H1 (cell line): ENCODE measurements around the gene SOBP. TPM values are rescaled to one million over a fixed set of nuclear protein-coding genes. Genes with fewer than 3 reads are reported as not detected.

ENCODE experiments used
- CTCF ChIA-PET: fragments of 300-600 bp; sonication (Branson Sonifier 250); formaldehyde crosslinking; loops from one replicate; lab custom pipeline; 2021; ENCODE audit not compliant: partially characterized antibody; lab: Charles Lee
- POLR2A ChIA-PET: fragments of 300-600 bp; sonication (Branson Sonifier 250); formaldehyde crosslinking; loops from one replicate; lab custom pipeline; 2021; ENCODE audit warnings: inconsistent platforms; ENCODE audit not compliant: partially characterized antibody; lab: Charles Lee
- DNase-seq, 2 experiments: peaks; one replicate each; pipeline versions ENCODE4 v3.0.0 to v3.0.0-alpha.2; 2010 to 2022; ENCODE audit warnings: low spot score in 2 of 2, low read depth in 1 of 2, mixed read lengths in 1 of 2
- FAIRE-seq: peaks from 2 replicates; lab custom pipeline; 2011; peaks lifted over from hg19 to GRCh38; lab: Jason Lieb, UNC
- H2AFZ ChIP-seq: 2 replicates; pipeline ENCODE4 v1.8.1; 2012; ENCODE audit warnings: low read length, inconsistent platforms
- H2AK5ac ChIP-seq: 2 replicates; pipeline ENCODE4 v1.6.1; 2013; ENCODE audit warnings: low read depth, low read length
- H2BK120ac ChIP-seq: replicated peaks from 2 replicates; pipeline ENCODE3; 2013; ENCODE audit warnings: low read depth, low read length, inconsistent platforms
- H2BK12ac ChIP-seq: 2 replicates; pipeline ENCODE4 v1.6.1; 2013; ENCODE audit warnings: low read depth, low read length
- H2BK15ac ChIP-seq: 2 replicates; pipeline ENCODE4 v1.6.1; 2013; ENCODE audit warnings: low read length
- H2BK20ac ChIP-seq: 2 replicates; pipeline ENCODE4 v1.6.1; 2013; ENCODE audit warnings: low read length
- H2BK5ac ChIP-seq: 2 replicates; pipeline ENCODE4 v1.6.1; 2013; ENCODE audit warnings: low read depth, low read length
- H3K14ac ChIP-seq: 2 replicates; pipeline ENCODE4 v1.6.1; 2013; ENCODE audit warnings: inconsistent platforms; ENCODE audit not compliant: insufficient read length
- H3K18ac ChIP-seq: 2 replicates; pipeline ENCODE4 v1.6.1; 2013; ENCODE audit warnings: low read length; ENCODE audit errors: extremely low read depth
- H3K23ac ChIP-seq: 2 replicates; pipeline ENCODE4 v1.6.1; 2013; ENCODE audit warnings: inconsistent platforms; ENCODE audit not compliant: insufficient read length
- H3K23me2 ChIP-seq: 2 replicates; pipeline ENCODE4 v1.6.1; 2013; ENCODE audit warnings: low read depth, low read length
- H3K27ac ChIP-seq: 2 replicates; pipeline ENCODE4 v1.6.1; 2011; ENCODE audit warnings: low read depth, low read length, inconsistent platforms
- H3K27me3 ChIP-seq, 4 experiments: replicated peaks in 1 of 4; 1 replicate in 1 of 4; 2 replicates in 3 of 4; pipeline versions ENCODE4 v1.6.1 to v1.8.1; 2011 to 2013; ENCODE audit warnings: low read length in 3 of 4, mild to moderate bottlenecking in 3 of 4, inconsistent platforms in 2 of 4, mixed read lengths in 2 of 4, moderate library complexity in 1 of 4; ENCODE audit not compliant: control insufficient read depth in 3 of 4, insufficient read depth in 3 of 4; ENCODE audit errors: extremely low read depth in 1 of 4
- H3K36me3 ChIP-seq, 4 experiments: 2 replicates each; pipeline versions ENCODE4 v1.6.1 to v1.8.1; 2011 to 2013; ENCODE audit warnings: mild to moderate bottlenecking in 4 of 4, low read length in 3 of 4, moderate library complexity in 2 of 4, control low read depth in 1 of 4, inconsistent platforms in 1 of 4; ENCODE audit not compliant: insufficient read depth in 4 of 4, control insufficient read depth in 2 of 4
- H3K4ac ChIP-seq: replicated peaks from 2 replicates; pipeline ENCODE3; 2013; ENCODE audit warnings: low read length, low read depth, mixed read lengths, inconsistent platforms; ENCODE audit not compliant: insufficient read length
- H3K4me1 ChIP-seq, 4 experiments: replicated peaks in 1 of 4; 1 replicate in 1 of 4; 2 replicates in 3 of 4; pipeline versions ENCODE4 v1.6.1 to v1.8.1; 2011 to 2013; ENCODE audit warnings: low read length in 3 of 4, inconsistent platforms in 2 of 4, mixed read lengths in 1 of 4; ENCODE audit not compliant: insufficient read depth in 4 of 4, control insufficient read depth in 3 of 4
- H3K4me2 ChIP-seq, 2 experiments: 2 replicates each; pipeline versions ENCODE4 v1.6.1 to v1.8.1; 2011 to 2013; ENCODE audit warnings: low read depth in 2 of 2, low read length in 2 of 2, control low read depth in 1 of 2, inconsistent platforms in 1 of 2, mild to moderate bottlenecking in 1 of 2; ENCODE audit not compliant: insufficient read depth in 1 of 2
- H3K4me3 ChIP-seq, 4 experiments: fragments of 200-600, 300-600 bp in 1 of 4; sonication (generic), shearing (Covaris generic), sonication (Bioruptor Twin) in 1 of 4; 2 replicates each; pipeline versions ENCODE4 v1.5.1 to v1.8.1; 2011 to 2016; ENCODE audit warnings: low read length in 4 of 4, low read depth in 3 of 4, control low read depth in 2 of 4, inconsistent platforms in 2 of 4, mild to moderate bottlenecking in 2 of 4, mixed read lengths in 1 of 4, moderate library complexity in 1 of 4; ENCODE audit not compliant: insufficient read depth in 2 of 4; ENCODE audit errors: extremely low read depth in 1 of 4
- H3K56ac ChIP-seq: replicated peaks from 2 replicates; pipeline ENCODE3; 2013; ENCODE audit warnings: low read depth, mild to moderate bottlenecking, mixed read lengths, low read length, inconsistent platforms; ENCODE audit not compliant: insufficient read length
- H3K79me1 ChIP-seq: 2 replicates; pipeline ENCODE4 v1.6.1; 2013; ENCODE audit warnings: low read depth, low read length, control low read depth
- H3K79me2 ChIP-seq, 2 experiments: 2 replicates each; pipeline versions ENCODE4 v1.6.1 to v1.8.1; 2012 to 2013; ENCODE audit warnings: low read length in 2 of 2, mild to moderate bottlenecking in 2 of 2, inconsistent platforms in 1 of 2; ENCODE audit not compliant: insufficient read depth in 2 of 2, control insufficient read depth in 1 of 2
- H3K9ac ChIP-seq, 4 experiments: replicated peaks in 1 of 4; 1 replicate in 1 of 4; 2 replicates in 3 of 4; pipeline versions ENCODE4 v1.6.1 to v1.8.1; 2011 to 2013; ENCODE audit warnings: low read depth in 3 of 4, low read length in 3 of 4, control low read depth in 2 of 4, mild to moderate bottlenecking in 2 of 4, moderate library complexity in 2 of 4, inconsistent platforms in 1 of 4; ENCODE audit errors: extremely low read depth in 1 of 4
- H3K9me3 ChIP-seq, 2 experiments: 2 replicates each; pipeline versions ENCODE4 v1.6.1 to v1.8.1; 2012 to 2013; ENCODE audit warnings: mild to moderate bottlenecking in 2 of 2, moderate library complexity in 2 of 2, control low read depth in 1 of 2, inconsistent platforms in 1 of 2, low read depth in 1 of 2, low read length in 1 of 2, mixed read lengths in 1 of 2; ENCODE audit not compliant: insufficient read depth in 2 of 2
- H4K20me1 ChIP-seq, 2 experiments: replicated peaks in 1 of 2; 2 replicates each; pipeline versions ENCODE3 to v1.8.1; 2011 to 2013; ENCODE audit warnings: inconsistent platforms in 2 of 2, low read length in 2 of 2, mild to moderate bottlenecking in 1 of 2; ENCODE audit not compliant: insufficient read depth in 2 of 2, control insufficient read depth in 1 of 2
- H4K5ac ChIP-seq: 2 replicates; pipeline ENCODE4 v1.6.1; 2013; ENCODE audit warnings: low read length, low read depth, mixed read lengths, inconsistent platforms; ENCODE audit not compliant: insufficient read length
- H4K8ac ChIP-seq: 2 replicates; pipeline ENCODE4 v1.8.0; 2013; ENCODE audit warnings: mild to moderate bottlenecking, moderate library complexity, low read length, inconsistent platforms; ENCODE audit not compliant: insufficient read depth; ENCODE audit errors: extremely low read depth
- H4K91ac ChIP-seq: replicated peaks from 2 replicates; pipeline ENCODE3; 2013; ENCODE audit warnings: low read length, mixed read lengths, inconsistent platforms; ENCODE audit not compliant: insufficient read length
- CBX5 ChIP-seq: fragments of 300-800, 300-1000 bp; sonication (generic); IDR thresholded peaks from 2 replicates; pipeline ENCODE4 v1.7.1; 2016; ENCODE audit warnings: antibody characterized with exemption, low read length, low read depth
- CBX8 ChIP-seq: fragments of 300-800, 300-1000 bp; sonication (generic); IDR thresholded peaks from 2 replicates; pipeline ENCODE4 v1.7.1; 2016; ENCODE audit warnings: low read depth, low read length, borderline replicate concordance
- EP300 ChIP-seq, 2 experiments: IDR thresholded peaks; 1 replicate in 1 of 2; 2 replicates in 1 of 2; pipeline ENCODE4 v1.6.1; 2011 to 2012; ENCODE audit warnings: low read depth in 2 of 2, low read length in 2 of 2, mild to moderate bottlenecking in 2 of 2, borderline replicate concordance in 1 of 2, inconsistent platforms in 1 of 2, moderate library complexity in 1 of 2
- KDM1A ChIP-seq: fragments of 200-600, 300-600 bp; sonication (generic); IDR thresholded peaks from 2 replicates; pipeline ENCODE4 v1.7.1; 2016; ENCODE audit warnings: mild to moderate bottlenecking, low read length, borderline replicate concordance
- NANOG ChIP-seq: IDR thresholded peaks from 2 replicates; pipeline ENCODE4 v1.6.1; 2011; ENCODE audit warnings: low read length, low read depth, mild to moderate bottlenecking, inconsistent platforms; ENCODE audit not compliant: insufficient read depth, poor library complexity, severe bottlenecking
- RNF2 ChIP-seq: fragments of 200-900, 300-1000 bp; sonication (generic); IDR thresholded peaks from 2 replicates; pipeline ENCODE4 v1.7.1; 2016; ENCODE audit warnings: borderline replicate concordance, low read depth, mild to moderate bottlenecking, antibody characterized with exemption, low read length; ENCODE audit not compliant: poor library complexity, severe bottlenecking; ENCODE audit errors: missing control alignments
- RXRA ChIP-seq: IDR thresholded peaks from 2 replicates; pipeline ENCODE4 v1.6.1; 2011; ENCODE audit warnings: low read depth, mild to moderate bottlenecking, low read length, moderate library complexity; ENCODE audit not compliant: insufficient read depth
- SIN3A ChIP-seq, 2 experiments: IDR thresholded peaks in 1 of 2; conservative IDR thresholded peaks in 1 of 2; 2 replicates each; pipeline ENCODE4 v1.6.1; 2011 to 2012; ENCODE audit warnings: low read length in 2 of 2, improper control_type of control experiment in 1 of 2, low read depth in 1 of 2, mild to moderate bottlenecking in 1 of 2
- WGBS, 2 experiments: shearing (Covaris generic) in 1 of 2; methylation state at CpG; one replicate each; pipeline versions ENCODE4 v1.1.6 to v1.1.7; 2013 to 2015; ENCODE audit warnings: low lambda C conversion rate in 2 of 2, mixed read lengths in 2 of 2, inconsistent platforms in 1 of 2, low coverage in 1 of 2, missing lambda C conversion rate in 1 of 2; ENCODE audit not compliant: insufficient replicate concordance in 2 of 2, insufficient coverage in 1 of 2, insufficient read length in 1 of 2; ENCODE audit errors: extremely low coverage in 1 of 2, missing lambda C conversion rate in 1 of 2; 5-methylcytosine and 5-hydroxymethylcytosine counted together
- polyA plus RNA-seq, 7 experiments: library from polyadenylated mRNA; depleted of rRNA in 3 of 7; stranded (reverse) in 5 of 7; unstranded in 2 of 7; fragments of >200 nt in 5 of 7; fragments of 200-250 nt in 2 of 7; gene quantifications; 1 replicate in 5 of 7; 2 replicates in 1 of 7; 4 replicates in 1 of 7; pipeline versions ENCODE4 v1.2.1 to v1.2.3, GENCODE V29; 2011 to 2013; ENCODE audit warnings: missing spikeins in 2 of 7, mixed read lengths in 2 of 7
- total RNA-seq: library from RNA; stranded (reverse); fragmentation: NEBNext Ultra II Directional; extraction: Animal tissue kit (Norgen Biotek cat#: 25700); gene quantifications from 2 replicates; pipeline ENCODE4 v1.2.1, GENCODE V29; 2021
- TF ChIP-seq, protein P1 (sequence below): IDR thresholded peaks from 2 replicates; pipeline ENCODE4 v1.6.1; 2012; ENCODE audit warnings: low read length, inconsistent platforms

Gene SOBP
- total and polyA plus RNA-seq, 2 of the 8 experiments (the other 6 are each of a cell fraction or from before 2014, with no cell fraction given): 0.45 to 6.2 TPM

DNA sequence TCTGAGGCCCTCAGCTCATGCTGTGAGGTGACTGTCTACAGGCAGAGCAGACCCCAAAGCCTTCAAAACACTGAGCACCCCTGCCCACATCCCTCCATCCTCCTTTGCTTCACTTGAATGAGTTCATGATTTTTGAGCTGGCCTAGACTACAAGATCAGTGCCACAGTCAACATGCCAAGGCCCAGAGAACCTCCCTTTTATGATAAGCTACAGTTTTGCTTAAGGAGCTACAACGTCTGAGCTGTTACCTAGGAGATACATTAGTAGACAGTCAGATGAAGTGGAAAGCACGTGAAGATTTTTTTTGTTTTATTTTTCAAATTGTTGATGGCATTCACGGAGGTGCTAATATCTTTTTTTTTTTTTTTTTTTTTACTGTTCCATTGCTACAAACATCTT lies 139.0 kb downstream of the SOBP start:
- no peak overlapping the region for H2AK5ac ChIP-seq
- H3K56ac ChIP-seq: no peak overlapping the region
- no peaks in the 10 kb centered on the region for H4K20me1 ChIP-seq
- no peak overlapping the region for H2BK12ac ChIP-seq
- TF ChIP-seq SIN3A (conservative IDR thresholded peaks at IDR 0.05 in 1 of 2, IDR thresholded peaks at IDR 0.05 in 1 of 2; ENCODE audit: low read depth in 1 of 2, low read length in 2 of 2): no peak
- TF ChIP-seq KDM1A: no peak
- TF ChIP-seq RXRA: no peak
- TF ChIP-seq, protein P1, sequence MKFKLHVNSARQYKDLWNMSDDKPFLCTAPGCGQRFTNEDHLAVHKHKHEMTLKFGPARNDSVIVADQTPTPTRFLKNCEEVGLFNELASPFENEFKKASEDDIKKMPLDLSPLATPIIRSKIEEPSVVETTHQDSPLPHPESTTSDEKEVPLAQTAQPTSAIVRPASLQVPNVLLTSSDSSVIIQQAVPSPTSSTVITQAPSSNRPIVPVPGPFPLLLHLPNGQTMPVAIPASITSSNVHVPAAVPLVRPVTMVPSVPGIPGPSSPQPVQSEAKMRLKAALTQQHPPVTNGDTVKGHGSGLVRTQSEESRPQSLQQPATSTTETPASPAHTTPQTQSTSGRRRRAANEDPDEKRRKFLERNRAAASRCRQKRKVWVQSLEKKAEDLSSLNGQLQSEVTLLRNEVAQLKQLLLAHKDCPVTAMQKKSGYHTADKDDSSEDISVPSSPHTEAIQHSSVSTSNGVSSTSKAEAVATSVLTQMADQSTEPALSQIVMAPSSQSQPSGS: no peak
- TF ChIP-seq NANOG: no peak
- no peak for TF ChIP-seq CBX5
- TF ChIP-seq CBX8: no peak
- no peak for TF ChIP-seq RNF2
- no peak for TF ChIP-seq EP300 (IDR thresholded peaks at IDR 0.05; ENCODE audit: borderline replicate concordance in 1 of 2, low read depth in 2 of 2, low read length in 2 of 2)
- H3K4me2 ChIP-seq: no peak overlapping the region
- H2BK15ac ChIP-seq: 0 out of 2 replicates have a peak overlapping the region, but pooled peaks have one; percentile 1
- 0 out of 2 replicates have a peak overlapping the region, but pooled peaks have one; percentile 17 for H3K18ac ChIP-seq
- peaks cover 0 to 17% (median 1%) of the 10 kb centered on the region in 4 experiments; a peak in 5 of 7 replicates for H3K4me1 ChIP-seq
- ChIA-PET CTCF (interaction anchor here (0.6 to 3.2 kb wide), 12 partner anchors 8 to 242 kb away, joined by 3 to 22 read pairs (median 4); partner anchors contain the start of gene PDSS2), POLR2A (interaction anchor here (1.1 to 3.5 kb wide), 2 partner anchors 10 to 24 kb away, joined by 3 to 12 read pairs; no protein-coding TSS in a partner anchor)
- 91% methylated on average over 2 of the region's 3 CpGs; no CpG with 5 or more reads in 1 of the 2 experiments for WGBS, 2 experiments
- H2BK5ac ChIP-seq: no peak overlapping the region
- no peaks in the 10 kb centered on the region for H3K79me1 ChIP-seq
- H4K91ac ChIP-seq: no peak overlapping the region
- no peak overlapping the region for H2AFZ ChIP-seq
- no peak overlapping the region for H3K9ac ChIP-seq
- H4K5ac ChIP-seq: no peak overlapping the region
- H2BK120ac ChIP-seq: no peak overlapping the region
- no peaks in the 10 kb centered on the region for H3K79me2 ChIP-seq
- no peaks in the 10 kb centered on the region for H3K23me2 ChIP-seq
- FAIRE-seq (no peak), DNase-seq (no peak)
- H3K27me3 ChIP-seq: peaks cover 1 to 6% (median 3%) of the 10 kb centered on the region in 4 experiments; a peak in 6 of 7 replicates
- H3K27ac ChIP-seq: no peak overlapping the region
- no peak overlapping the region for H3K23ac ChIP-seq
- H3K14ac ChIP-seq: no peak overlapping the region
- H3K36me3 ChIP-seq: no peaks in the 10 kb centered on the region
- H3K4ac ChIP-seq: no peak overlapping the region
- H3K4me3 ChIP-seq: no peak overlapping the region
- H3K9me3 ChIP-seq: no peaks in the 10 kb centered on the region
- no peak overlapping the region for H2BK20ac ChIP-seq
- no peak overlapping the region for H4K8ac ChIP-seq
